GM21515 (cell line): ENCODE data around the gene PDE8B.
"Not testable (repeated sequence)": the region's sequence is repeated elsewhere in the genome, so short reads cannot be mapped to it uniquely, and the experiment has no call there.

ENCODE experiments used
- ATAC-seq: cut with Tn5 transposase; IDR thresholded peaks from one replicate; pipeline ENCODE4 v1.9.1; 2021; ENCODE audit not compliant: unreplicated experiment

PDE8B gene

DNA sequence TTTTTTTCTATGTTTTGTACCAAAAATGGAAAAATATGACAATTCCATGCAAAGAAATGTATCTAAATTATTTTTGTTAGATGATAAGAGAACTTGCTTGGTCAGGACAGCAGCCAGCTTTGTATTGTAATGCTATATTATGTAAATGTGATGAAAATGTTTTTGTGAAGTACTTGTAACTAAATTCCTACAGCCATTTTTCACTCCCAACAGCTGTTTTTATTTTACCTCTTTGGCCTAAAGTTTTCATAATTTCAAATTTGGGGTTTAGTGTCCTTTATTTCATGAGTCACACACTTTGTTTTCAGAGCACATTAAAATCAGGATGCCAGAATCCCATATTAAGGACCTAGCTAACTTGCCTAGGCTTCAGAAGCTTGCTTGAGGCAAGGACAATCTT, 217.5 kb downstream of the PDE8B start:
- ATAC-seq, result no peak

DNA sequence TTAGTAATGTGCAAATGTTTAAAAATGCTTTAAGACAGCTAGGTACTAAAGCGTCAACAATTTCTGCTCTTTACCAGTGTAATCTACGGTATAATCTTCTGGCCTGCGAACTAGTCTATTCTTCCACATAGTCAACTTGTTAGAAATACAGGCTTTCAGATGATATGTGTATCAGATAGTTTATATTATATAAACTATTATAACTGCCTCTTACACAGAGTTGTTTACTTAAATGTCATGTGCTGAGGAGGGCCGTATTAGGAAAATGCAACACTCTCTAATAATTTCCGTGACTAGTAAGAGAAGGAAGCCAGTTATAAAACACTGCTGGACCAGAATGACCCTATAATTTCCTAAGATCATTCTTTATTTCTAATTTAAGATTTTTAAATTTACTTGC, 218.0 kb downstream of the PDE8B start:
- ATAC-seq, result no peak

DNA sequence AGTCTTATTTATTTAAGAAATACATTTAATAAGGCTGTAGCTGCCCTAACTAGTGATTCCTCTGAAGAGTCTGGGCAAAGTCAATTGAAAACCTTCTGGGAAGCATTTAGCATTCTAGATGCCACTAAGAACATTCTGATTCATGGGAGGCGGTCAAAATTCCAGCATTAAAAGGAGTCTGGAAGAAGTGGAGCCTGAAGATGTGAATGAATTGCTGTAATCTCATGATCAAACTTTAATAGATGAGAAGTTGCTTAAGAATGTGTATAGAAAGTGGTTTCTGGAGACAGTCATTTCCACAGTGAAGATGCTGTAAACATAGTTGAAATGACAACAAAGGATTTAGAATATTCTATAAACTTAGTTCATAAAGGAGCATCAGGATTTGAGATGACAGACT, 220.2 kb downstream of the PDE8B start:
- ATAC-seq, result no peak

DNA sequence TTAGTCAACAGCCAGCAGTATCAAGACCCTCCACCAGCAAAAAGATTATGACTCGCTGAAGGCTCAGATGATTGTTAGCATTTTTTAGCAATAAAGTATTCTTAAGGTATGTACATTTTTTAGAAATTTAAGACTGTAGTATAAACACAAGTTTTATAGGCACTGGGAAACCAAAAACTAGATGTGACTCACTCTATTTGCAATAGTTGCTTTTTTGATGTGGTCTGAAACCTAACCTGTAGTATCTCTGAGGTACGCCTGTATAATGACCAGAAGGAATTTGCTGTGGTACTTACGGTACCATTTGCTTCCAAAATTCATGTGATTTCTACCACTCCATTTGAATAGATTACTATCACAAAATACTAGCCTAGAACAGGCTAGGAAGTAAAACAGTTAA, 220.8 kb downstream of the PDE8B start:
- ATAC-seq, result no peak

DNA sequence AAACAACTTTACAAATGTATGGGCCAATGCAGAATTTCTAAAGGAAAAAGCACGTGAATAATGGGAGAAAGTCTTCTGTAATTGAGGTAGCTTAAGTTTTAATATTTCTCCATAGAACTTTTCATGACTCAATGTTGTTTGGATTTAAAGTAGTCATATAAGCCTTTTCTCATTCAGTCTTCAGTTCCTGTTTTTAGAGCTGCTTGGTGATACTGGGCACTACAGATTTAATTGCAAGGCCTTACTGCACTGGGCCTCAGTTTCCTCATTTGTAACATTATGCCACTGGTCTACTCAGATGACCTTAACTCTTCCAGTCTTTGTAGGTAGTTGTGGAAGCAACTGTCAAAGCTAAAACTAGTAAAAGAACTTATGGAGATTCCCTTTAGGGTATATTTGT, 221.2 kb downstream of the PDE8B start:
- no peak for ATAC-seq

DNA sequence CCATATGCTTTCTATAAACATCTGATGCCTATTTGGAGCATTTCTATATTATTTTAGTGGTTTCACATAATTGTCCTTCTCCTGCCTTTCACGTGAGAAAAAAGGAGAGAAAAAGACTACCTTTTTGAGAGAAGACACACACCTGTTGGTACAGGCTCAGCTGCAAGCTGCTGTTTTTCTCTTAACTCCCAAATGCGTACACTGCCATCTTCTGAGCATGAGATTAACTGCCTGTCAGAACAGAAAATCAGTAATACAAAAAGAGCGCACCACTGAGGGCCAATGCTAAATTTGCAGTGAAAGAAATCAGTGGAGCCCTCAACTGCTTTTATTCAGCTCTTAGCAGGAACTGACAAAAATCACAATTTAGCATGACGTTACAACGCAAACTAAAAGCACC, 226.7 kb downstream of the PDE8B start:
- ATAC-seq, result no peak

DNA sequence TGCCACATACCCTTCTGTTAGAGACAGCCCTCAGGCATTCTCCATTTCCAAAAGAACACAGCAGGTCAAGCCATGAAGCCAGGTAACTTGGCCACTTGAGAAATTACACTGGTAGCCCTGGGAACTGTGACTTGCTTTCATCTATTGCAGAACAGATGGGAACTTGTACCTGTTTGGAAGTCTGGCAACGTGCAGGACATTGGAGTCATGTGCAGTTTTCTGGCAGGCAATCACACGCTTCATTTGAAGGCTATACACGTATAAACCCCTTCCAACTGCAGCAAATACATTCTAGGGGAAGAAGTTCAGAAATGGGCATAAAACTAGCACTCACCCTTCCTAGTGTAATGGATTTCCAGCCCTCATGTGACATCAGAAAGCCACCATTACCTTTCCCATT, 227.6 kb downstream of the PDE8B start:
- no peak for ATAC-seq

DNA sequence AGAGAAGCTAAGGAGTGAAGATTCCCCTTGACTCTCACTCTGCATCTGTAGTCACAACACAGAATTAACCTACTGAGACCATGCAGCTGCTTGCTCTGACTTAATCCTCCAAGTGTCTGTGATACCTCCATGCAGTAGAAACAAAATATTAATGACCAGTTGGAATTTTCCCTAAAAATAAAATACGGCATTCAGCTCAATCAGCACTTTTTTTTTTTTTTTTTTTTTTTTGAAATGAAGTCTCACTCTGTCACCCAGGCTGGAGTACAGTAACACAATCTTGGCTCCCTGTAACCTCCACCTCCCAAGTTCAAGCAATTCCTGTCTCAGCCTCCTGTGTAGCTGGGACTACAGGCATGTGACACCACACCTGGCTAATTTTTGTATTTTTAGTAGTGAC, 233.2 kb downstream of the PDE8B start:
- ATAC-seq, result no peak

DNA sequence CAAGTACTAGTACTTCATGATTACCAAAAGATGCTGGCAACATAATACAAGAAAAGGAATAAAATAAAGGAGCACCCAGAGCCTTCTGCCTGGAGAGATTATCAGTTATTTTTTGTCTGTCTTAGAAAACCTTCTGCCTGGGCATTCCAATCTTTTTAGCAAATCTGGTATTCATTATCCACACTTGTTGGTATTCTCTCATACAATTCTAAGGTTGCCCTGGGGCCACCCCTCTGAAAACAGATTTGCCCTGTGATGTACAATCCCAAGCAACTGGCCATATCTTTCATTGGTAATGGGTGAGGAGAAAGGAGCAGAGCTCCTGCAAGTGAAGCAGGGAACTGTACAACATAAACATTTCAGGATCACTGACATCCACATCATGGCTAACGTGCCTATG, 233.9 kb downstream of the PDE8B start:
- no peak for ATAC-seq

DNA sequence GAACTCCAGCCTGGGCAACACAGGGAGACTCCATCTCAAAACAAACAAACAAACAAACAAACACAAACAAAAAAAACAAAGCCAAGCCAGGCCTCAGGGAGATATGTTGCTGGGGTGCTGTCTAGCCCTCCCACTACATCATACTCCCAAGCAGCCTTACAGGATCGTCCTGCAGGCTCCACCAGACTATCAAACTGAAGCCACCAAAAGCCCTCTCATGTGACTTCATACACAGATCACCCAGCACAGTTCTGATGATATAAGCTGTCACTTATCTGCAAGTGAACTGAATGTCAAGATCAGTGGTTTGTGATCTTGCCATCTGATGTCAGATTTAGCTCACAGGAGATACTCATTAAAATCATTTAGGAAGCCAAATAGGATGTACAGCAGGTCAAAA, 238.4 kb downstream of the PDE8B start:
- no peak for ATAC-seq

DNA sequence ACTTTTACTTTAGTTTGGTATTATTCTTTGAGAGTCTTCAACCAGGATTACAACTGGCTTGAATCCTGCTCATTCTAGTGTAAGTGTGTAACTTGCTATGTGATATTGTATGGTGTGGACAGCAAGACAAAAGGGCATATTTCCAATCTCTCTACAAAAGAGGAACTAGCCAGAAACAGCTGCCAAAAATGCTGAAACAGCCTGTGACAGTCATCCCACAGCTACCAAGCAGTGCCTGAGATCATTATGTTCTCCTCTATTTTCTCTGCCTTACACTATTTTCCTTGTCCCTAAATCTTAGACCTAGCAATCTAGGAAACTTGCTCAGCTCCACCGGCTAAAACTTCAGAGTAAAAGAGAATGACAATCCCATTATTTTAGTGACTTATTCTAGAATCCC, 238.8 kb downstream of the PDE8B start:
- ATAC-seq, result no peak

DNA sequence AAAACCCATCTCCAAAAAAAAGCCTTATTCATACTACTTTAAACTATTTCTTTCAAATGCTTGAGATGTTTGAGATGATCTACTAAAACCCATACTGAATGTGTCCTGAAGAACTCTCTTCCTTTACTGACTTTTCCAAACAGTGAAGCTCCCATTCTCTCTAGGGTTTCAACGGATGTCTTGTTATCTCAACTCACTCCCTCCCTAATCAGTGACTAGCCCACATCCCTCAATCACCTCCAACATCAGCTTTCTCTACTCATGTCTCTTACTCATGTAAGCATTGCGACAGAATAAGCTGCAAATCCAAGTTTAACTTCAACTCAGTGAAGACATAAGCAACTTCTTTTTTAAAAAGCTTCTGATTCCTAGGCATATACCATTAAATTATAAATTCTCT, 239.5 kb downstream of the PDE8B start:
- no peak for ATAC-seq

DNA sequence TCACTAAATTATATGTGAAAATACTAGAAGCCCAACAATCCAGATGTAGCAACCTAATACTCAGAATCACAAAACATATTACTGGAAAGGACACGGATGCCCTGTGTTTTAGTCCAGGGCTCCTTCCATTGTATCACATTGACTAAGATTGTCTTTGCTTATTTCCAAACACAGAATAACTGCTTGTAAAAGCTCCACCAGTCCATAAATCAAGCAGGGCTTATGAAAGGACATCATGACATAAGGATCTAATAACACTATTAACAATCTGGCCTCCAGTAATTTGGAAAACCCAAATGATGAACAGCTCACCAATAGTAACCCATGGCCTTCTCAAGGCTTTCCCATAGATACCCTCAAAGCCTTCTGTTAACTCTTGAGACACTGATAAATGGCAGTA, 241.9 kb downstream of the PDE8B start:
- no peak for ATAC-seq

DNA sequence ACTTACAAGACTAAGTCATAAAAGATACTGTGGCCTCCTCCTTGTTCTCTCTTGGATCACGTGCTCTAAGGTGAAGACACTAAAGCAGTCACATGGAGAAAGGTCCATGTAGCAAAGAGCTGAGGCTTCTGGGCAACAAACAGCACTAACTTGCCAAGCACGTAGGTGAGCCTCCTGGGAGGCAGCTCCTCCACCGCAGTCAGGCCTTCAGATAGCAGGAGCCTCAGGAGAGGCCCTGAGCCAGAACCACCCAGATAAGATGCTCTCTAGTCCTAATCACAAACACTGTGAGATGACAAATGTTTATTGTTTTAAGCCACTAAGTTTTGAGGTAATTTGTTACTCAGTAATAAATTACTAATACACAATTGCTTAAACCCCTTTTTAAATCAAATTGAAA, 243.6 kb downstream of the PDE8B start:
- no peak for ATAC-seq

DNA sequence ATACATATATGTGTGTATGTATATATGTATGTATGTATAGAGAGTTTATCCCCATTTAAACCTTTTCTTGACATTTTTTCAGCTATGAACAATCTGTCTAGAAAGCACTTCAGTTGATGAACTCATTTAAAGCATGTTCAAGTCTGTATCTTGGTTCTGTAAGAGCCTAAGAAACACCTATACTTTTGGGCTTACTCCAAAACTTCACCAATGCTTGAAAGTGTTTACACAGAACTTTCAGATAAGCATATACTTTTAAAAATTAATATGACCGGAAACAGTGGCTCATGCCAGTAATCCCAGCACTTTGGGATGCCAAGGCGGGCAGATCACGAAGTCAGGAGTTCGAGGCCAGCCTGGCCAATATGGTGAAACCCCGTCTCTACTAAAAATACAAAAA, 250.8 kb downstream of the PDE8B start:
- no peak for ATAC-seq

DNA sequence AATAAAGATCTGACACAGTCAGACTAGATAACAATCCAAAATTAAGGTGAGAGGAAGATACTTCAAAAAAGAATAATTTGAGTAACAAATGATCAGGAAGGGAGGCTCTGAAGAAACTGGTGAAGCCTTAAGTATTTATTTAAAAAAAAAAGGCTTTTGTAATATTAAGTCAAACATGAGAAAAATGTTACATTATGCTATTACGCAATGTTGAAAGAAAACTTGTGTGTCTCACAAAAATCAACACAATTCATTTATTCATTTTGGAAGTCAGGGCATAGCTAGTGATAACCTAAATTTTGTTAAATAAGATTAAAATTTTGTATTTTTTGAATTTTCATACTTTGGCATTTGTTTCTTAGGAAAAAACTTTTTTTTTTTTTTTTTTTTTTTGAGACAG, 253.4 kb downstream of the PDE8B start:
- no peak for ATAC-seq

DNA sequence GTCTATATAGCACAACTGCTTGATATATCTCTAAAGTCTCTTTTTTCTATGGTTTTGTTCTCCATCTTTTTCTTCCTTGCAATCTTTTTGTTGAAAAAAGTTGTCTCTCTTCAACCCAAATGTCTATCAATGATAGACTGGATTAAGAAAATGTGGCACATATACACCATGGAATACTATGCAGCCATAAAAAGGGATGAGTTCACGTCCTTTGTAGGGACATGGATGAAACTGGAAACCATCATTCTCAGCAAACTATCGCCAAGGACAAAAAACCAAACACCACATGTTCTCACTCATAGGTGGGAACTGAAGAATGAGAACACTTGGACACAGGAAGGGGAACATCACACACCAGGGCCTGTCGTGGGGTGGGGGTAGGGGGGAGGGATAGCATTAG, 258.4 kb downstream of the PDE8B start:
- not testable (repeated sequence) for ATAC-seq

DNA sequence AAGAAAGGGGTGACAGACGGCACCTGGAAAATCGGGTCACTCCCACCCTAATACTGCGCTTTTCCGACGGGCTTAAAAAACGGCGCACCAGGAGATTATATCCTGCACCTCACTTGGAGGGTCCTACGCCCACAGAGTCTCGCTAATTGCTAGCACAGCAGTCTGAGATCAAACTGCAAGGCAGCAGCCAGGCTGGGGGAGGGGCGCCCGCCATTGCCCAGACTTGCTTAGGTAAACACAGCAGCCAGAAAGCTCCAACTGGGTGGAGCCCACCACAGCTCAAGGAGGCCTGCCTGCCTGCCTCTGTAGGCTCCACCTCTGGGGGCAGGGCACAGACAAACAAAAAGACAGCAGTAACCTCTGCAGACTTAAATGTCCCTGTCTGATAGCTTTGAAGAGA, 264.6 kb downstream of the PDE8B start:
- not testable (repeated sequence) for ATAC-seq
